Endothelial cell of umbilical vein (primary cell): ENCODE data around the gene SIGLEC10. TPM values are rescaled to one million over a fixed set of nuclear protein-coding genes. Genes with fewer than 3 reads are reported as not detected.
"Not testable (repeated sequence)": the region's sequence is repeated elsewhere in the genome, so short reads cannot be mapped to it uniquely, and the experiment has no call there.

ENCODE experiments used
- BruUV-seq: library from RNA; stranded (reverse); fragments of 400-500 nt; replicated peaks from 2 replicates; lab custom pipeline; 2021; lab: Mats Ljungman, UMichigan
- CTCF ChIA-PET: fragments of 300-600, 350-600 bp; sonication (Branson Sonifier 250); formaldehyde crosslinking; loops from one replicate; lab custom pipeline; 2021; ENCODE audit warnings: antibody characterized with exemption, inconsistent platforms; lab: Charles Lee
- POLR2A ChIA-PET: fragments of 300-600, 350-600 bp; sonication (Branson Sonifier 250); formaldehyde crosslinking; loops from one replicate; lab custom pipeline; 2021; ENCODE audit warnings: antibody characterized with exemption, inconsistent platforms; lab: Charles Lee
- DNase-seq: peaks from one replicate; pipeline ENCODE4 v3.0.0-alpha.2; 2011; ENCODE audit warnings: low read depth, low spot score
- FAIRE-seq: peaks from 2 replicates; lab custom pipeline; 2011; peaks lifted over from hg19 to GRCh38; lab: Jason Lieb, UNC
- H2AFZ ChIP-seq: 2 replicates; pipeline ENCODE4 v1.6.0; 2012; ENCODE audit warnings: low read depth, low read length, control low read depth, inconsistent platforms
- H3K27ac ChIP-seq: 2 replicates; pipeline ENCODE4 v1.5.1; 2011; ENCODE audit warnings: low read depth, mild to moderate bottlenecking, control low read depth, low read length, moderate library complexity; ENCODE audit not compliant: insufficient read depth
- H3K27me3 ChIP-seq, 2 experiments: 2 replicates each; pipeline versions ENCODE4 v1.6.0 to v1.6.1; 2011; ENCODE audit warnings: low read length in 2 of 2, mixed read lengths in 1 of 2; ENCODE audit not compliant: control insufficient read depth in 2 of 2, insufficient read depth in 2 of 2
- H3K36me3 ChIP-seq, 2 experiments: 2 replicates in 1 of 2; 3 replicates in 1 of 2; pipeline ENCODE4 v1.5.1; 2011; ENCODE audit warnings: low read length in 2 of 2, mild to moderate bottlenecking in 1 of 2, moderate library complexity in 1 of 2; ENCODE audit not compliant: control insufficient read depth in 2 of 2, insufficient read depth in 2 of 2; ENCODE audit errors: extremely low read depth in 1 of 2
- H3K4me1 ChIP-seq: 3 replicates; pipeline ENCODE4 v1.5.1; 2011; ENCODE audit warnings: mild to moderate bottlenecking, low read length; ENCODE audit not compliant: control insufficient read depth, insufficient read depth; ENCODE audit errors: extremely low read depth
- H3K4me2 ChIP-seq: 2 replicates; pipeline ENCODE4 v1.6.1; 2011; ENCODE audit warnings: low read length, control low read depth, mixed read lengths; ENCODE audit not compliant: insufficient read depth
- H3K4me3 ChIP-seq, 3 experiments: fragments of 200-600 bp in 1 of 3; sonication (generic), shearing (Covaris generic) in 1 of 3; replicated peaks in 1 of 3; 2 replicates each; pipeline ENCODE4 v1.5.1; 2011 to 2016; ENCODE audit warnings: control low read depth in 3 of 3, low read length in 3 of 3, mild to moderate bottlenecking in 2 of 3, inconsistent platforms in 1 of 3, low read depth in 1 of 3, moderate library complexity in 1 of 3; ENCODE audit not compliant: insufficient read depth in 1 of 3
- H3K79me2 ChIP-seq: 2 replicates; pipeline ENCODE4 v1.6.0; 2012; ENCODE audit warnings: low read length, inconsistent platforms; ENCODE audit not compliant: control insufficient read depth, insufficient read depth
- H3K9ac ChIP-seq: replicated peaks from 2 replicates; pipeline ENCODE3; 2011; ENCODE audit warnings: low read length, control low read depth; ENCODE audit not compliant: insufficient read depth; ENCODE audit errors: extremely low read depth
- H3K9me1 ChIP-seq: replicated peaks from 3 replicates; pipeline ENCODE4 v1.6.0; 2011; ENCODE audit warnings: mild to moderate bottlenecking, low read length; ENCODE audit not compliant: control insufficient read depth, insufficient read depth; ENCODE audit errors: extremely low read depth
- H3K9me3 ChIP-seq: replicated peaks from 2 replicates; pipeline ENCODE4 v1.5.1; 2012; ENCODE audit warnings: low read length, inconsistent platforms; ENCODE audit not compliant: control insufficient read depth, insufficient read depth
- H4K20me1 ChIP-seq: replicated peaks from 2 replicates; pipeline ENCODE3; 2011; ENCODE audit warnings: mild to moderate bottlenecking, low read length; ENCODE audit not compliant: control insufficient read depth, insufficient read depth; ENCODE audit errors: extremely low read depth
- EZH2 ChIP-seq: IDR thresholded peaks from 2 replicates; pipeline ENCODE4 v1.6.1; 2012; ENCODE audit warnings: borderline replicate concordance, low read depth, mild to moderate bottlenecking, moderate library complexity, low read length, inconsistent platforms; ENCODE audit not compliant: severe bottlenecking
- FOS ChIP-seq: IDR thresholded peaks from 2 replicates; pipeline ENCODE4 v1.6.1; 2011; ENCODE audit warnings: mild to moderate bottlenecking, low read length, moderate library complexity, borderline replicate concordance; ENCODE audit not compliant: insufficient read depth
- GATA2 ChIP-seq: IDR thresholded peaks from 2 replicates; pipeline ENCODE4 v1.7.0; 2011; ENCODE audit warnings: low read depth, mild to moderate bottlenecking, moderate library complexity, mixed read lengths, low read length; ENCODE audit not compliant: insufficient read length, insufficient read depth
- JUN ChIP-seq: IDR thresholded peaks from 2 replicates; pipeline ENCODE4 v1.6.1; 2011; ENCODE audit warnings: borderline replicate concordance, low read depth; ENCODE audit not compliant: insufficient read length, insufficient read depth
- MYC ChIP-seq: IDR thresholded peaks from one replicate; pipeline ENCODE4 v1.6.1; 2011; ENCODE audit warnings: mild to moderate bottlenecking, low read depth, low read length
- POLR2A ChIP-seq: IDR thresholded peaks from 2 replicates; pipeline ENCODE4 v1.6.1; 2012; ENCODE audit warnings: low read depth, mild to moderate bottlenecking, control low read depth, low read length
- POLR2AphosphoS5 ChIP-seq: IDR thresholded peaks from 2 replicates; pipeline ENCODE4 v1.6.1; 2012; ENCODE audit warnings: low read depth, mild to moderate bottlenecking, control low read depth, low read length, moderate library complexity; ENCODE audit not compliant: insufficient read depth
- dilution Hi-C: fragments of 300-500 bp; cut with MboI; formaldehyde crosslinking; loops from one replicate; pipeline ENCODE4 v1.15.0; 2019; ENCODE audit warnings: low sequenced_read_pairs; ENCODE audit not compliant: extremely low pct_ligation_motif_present
- intact Hi-C: fragments of 100-400 bp; cut with micrococcal nuclease; formaldehyde crosslinking; loops from one replicate; pipeline ENCODE4 v1.10.0; 2022
- polyA plus RNA-seq, 4 experiments: library from polyadenylated mRNA; depleted of rRNA in 3 of 4; stranded (reverse) in 3 of 4; unstranded in 1 of 4; fragments of >200 nt; gene quantifications; 2 replicates each; pipeline versions ENCODE4 v1.2.1 to v1.2.3, GENCODE V29; 2011 to 2012; ENCODE audit warnings: missing spikeins in 1 of 4
- total RNA-seq: library from RNA; stranded (reverse); gene quantifications from 2 replicates; pipeline ENCODE4 v1.2.3, GENCODE V29; 2021
- TF ChIP-seq, protein P1 (sequence below): IDR thresholded peaks from 2 replicates; pipeline ENCODE4 v1.6.1; 2011; ENCODE audit not compliant: insufficient read depth, insufficient read length
- TF ChIP-seq, protein P2 (sequence below), 2 donors: IDR thresholded peaks; 1 replicate in 1 of 2; 2 replicates in 1 of 2; pipeline ENCODE4 v1.5.1; 2011; ENCODE audit warnings: low read length in 2 of 2, mild to moderate bottlenecking in 2 of 2, moderate library complexity in 2 of 2, control low read depth in 1 of 2, inconsistent platforms in 1 of 2, low read depth in 1 of 2; ENCODE audit not compliant: insufficient read depth in 1 of 2; ENCODE audit errors: extremely low read depth in 1 of 2

Gene SIGLEC10
- total and polyA plus RNA-seq, 2 donors (not counting 3 experiments of a cell fraction or from before 2014, with no cell fraction given) = not detected

GRCh38 chr19:51421229-51422052 is 4.0 kb upstream of the SIGLEC10 start:
- Histone ChIP-seq H3K4me2 (no peak overlapping the region), H3K27ac (no peak overlapping the region), H4K20me1 (no peaks in the 10 kb centered on the region), H3K9me1 (no peaks in the 10 kb centered on the region), H3K79me2 (no peaks in the 10 kb centered on the region), H2AFZ (no peak overlapping the region), H3K9me3 (no peaks in the 10 kb centered on the region), H3K4me1 (no peaks in the 10 kb centered on the region), H3K36me3 (no peaks in the 10 kb centered on the region), H3K27me3 (no peaks in the 10 kb centered on the region), H3K4me3 (no peak overlapping the region), H3K9ac (no peak overlapping the region)
- dilution Hi-C loops = no loop called here
- DNase-seq (no peak), FAIRE-seq (no peak)
- CTCF ChIA-PET = interaction anchor here (0.5 to 6.8 kb wide), 19 partner anchors 13 to 1265 kb away, joined by 3 to 138 read pairs (median 4); no protein-coding TSS in a partner anchor
- no peak for TF ChIP-seq GATA2
- no peak for TF ChIP-seq MYC
- no peak for TF ChIP-seq EZH2
- no peak for TF ChIP-seq FOS
- no peak for TF ChIP-seq POLR2AphosphoS5
- TF ChIP-seq JUN = no peak
- TF ChIP-seq POLR2A = no peak
- TF ChIP-seq, protein P1, sequence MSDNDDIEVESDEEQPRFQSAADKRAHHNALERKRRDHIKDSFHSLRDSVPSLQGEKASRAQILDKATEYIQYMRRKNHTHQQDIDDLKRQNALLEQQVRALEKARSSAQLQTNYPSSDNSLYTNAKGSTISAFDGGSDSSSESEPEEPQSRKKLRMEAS = no peak
- TF ChIP-seq, protein P2, sequence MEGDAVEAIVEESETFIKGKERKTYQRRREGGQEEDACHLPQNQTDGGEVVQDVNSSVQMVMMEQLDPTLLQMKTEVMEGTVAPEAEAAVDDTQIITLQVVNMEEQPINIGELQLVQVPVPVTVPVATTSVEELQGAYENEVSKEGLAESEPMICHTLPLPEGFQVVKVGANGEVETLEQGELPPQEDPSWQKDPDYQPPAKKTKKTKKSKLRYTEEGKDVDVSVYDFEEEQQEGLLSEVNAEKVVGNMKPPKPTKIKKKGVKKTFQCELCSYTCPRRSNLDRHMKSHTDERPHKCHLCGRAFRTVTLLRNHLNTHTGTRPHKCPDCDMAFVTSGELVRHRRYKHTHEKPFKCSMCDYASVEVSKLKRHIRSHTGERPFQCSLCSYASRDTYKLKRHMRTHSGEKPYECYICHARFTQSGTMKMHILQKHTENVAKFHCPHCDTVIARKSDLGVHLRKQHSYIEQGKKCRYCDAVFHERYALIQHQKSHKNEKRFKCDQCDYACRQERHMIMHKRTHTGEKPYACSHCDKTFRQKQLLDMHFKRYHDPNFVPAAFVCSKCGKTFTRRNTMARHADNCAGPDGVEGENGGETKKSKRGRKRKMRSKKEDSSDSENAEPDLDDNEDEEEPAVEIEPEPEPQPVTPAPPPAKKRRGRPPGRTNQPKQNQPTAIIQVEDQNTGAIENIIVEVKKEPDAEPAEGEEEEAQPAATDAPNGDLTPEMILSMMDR (IDR thresholded peaks at IDR 0.05; ENCODE audit: extremely low read depth in 1 of 2, insufficient read depth in 1 of 2, low read depth in 1 of 2, low read length in 2 of 2) = no peak
- BruUV-seq = no TSS peak
- intact Hi-C loops = loop anchor here (1.0 to 2.0 kb wide), 5 partner anchors 27 to 240 kb away; no protein-coding TSS in a partner anchor
- POLR2A ChIA-PET = no interaction called here

GRCh38 chr19:51420511-51420910 is 3.1 kb upstream of the SIGLEC10 start:
- BruUV-seq, H2AFZ ChIP-seq, FAIRE-seq, POLR2A ChIA-PET, H4K20me1 ChIP-seq, H3K9me1 ChIP-seq, dilution Hi-C loops, H3K4me3 ChIP-seq, H3K27ac ChIP-seq, H3K9ac ChIP-seq, intact Hi-C loops, DNase-seq, H3K4me2 ChIP-seq, H3K4me1 ChIP-seq, H3K9me3 ChIP-seq, H3K36me3 ChIP-seq, H3K79me2 ChIP-seq, H3K27me3 ChIP-seq: not testable (repeated sequence)
- CTCF ChIA-PET = interaction anchor here (0.6 to 6.8 kb wide), 6 partner anchors 16 to 238 kb away, joined by 4 to 138 read pairs (median 6); no protein-coding TSS in a partner anchor
